Measurements from ENCODE around the gene PGAP1. TPM values are rescaled to one million over a fixed set of nuclear protein-coding genes. Genes with fewer than 3 reads are reported as not detected.

PGAP1 gene
- total RNA-seq, 2 donors from 2014 or later: 5.7 to 10.5 TPM

DNA sequence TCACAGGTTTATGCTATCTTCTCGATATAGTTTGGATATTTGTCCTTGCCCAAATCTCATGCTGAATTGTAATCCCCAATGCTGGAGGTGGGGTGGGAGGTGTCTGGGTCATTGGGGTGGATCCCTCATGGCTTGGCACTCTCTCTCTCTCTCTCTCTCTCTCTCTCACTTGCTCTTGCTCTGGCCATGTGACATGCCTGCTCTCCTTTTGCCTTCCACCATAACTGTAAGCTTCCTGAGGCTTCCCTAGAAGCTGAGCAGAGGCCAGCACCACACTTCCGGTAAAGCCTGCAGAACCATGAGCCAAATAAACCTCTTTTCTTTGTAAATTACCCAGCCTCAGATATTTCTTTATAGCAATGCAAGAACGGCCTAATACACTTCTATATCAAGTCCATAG, 41.3 kb upstream of the PGAP1 start:
- Histone ChIP-seq H3K9me3 (no peaks in the 10 kb centered on the region), H3K27me3 (no peaks in the 10 kb centered on the region), H3K36me3 (no peaks in the 10 kb centered on the region), H3K4me1 (no peaks in the 10 kb centered on the region), H3K4me3 (no peak overlapping the region), H3K27ac (no peak overlapping the region)
- no peak for DNase-seq (ENCODE audit: low spot score)
- TF ChIP-seq, protein P1, sequence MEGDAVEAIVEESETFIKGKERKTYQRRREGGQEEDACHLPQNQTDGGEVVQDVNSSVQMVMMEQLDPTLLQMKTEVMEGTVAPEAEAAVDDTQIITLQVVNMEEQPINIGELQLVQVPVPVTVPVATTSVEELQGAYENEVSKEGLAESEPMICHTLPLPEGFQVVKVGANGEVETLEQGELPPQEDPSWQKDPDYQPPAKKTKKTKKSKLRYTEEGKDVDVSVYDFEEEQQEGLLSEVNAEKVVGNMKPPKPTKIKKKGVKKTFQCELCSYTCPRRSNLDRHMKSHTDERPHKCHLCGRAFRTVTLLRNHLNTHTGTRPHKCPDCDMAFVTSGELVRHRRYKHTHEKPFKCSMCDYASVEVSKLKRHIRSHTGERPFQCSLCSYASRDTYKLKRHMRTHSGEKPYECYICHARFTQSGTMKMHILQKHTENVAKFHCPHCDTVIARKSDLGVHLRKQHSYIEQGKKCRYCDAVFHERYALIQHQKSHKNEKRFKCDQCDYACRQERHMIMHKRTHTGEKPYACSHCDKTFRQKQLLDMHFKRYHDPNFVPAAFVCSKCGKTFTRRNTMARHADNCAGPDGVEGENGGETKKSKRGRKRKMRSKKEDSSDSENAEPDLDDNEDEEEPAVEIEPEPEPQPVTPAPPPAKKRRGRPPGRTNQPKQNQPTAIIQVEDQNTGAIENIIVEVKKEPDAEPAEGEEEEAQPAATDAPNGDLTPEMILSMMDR (IDR thresholded peaks at IDR 0.05): no peak

- TF ChIP-seq, protein P1 (IDR thresholded peaks at IDR 0.05): no peak
- no peaks in the 10 kb centered on the region for H3K4me1 ChIP-seq
- DNase-seq (ENCODE audit: low spot score): no peak
- H3K27ac ChIP-seq: no peak overlapping the region
- no peaks in the 10 kb centered on the region for H3K9me3 ChIP-seq
- H3K27me3 ChIP-seq: no peaks in the 10 kb centered on the region
- peak overlapping the region; percentile 5 to 33 for H3K4me3 ChIP-seq
- H3K36me3 ChIP-seq: no peaks in the 10 kb centered on the region
Observed at GRCh38 chr2:196967116-196967515, 40.6 kb upstream of the PGAP1 start.

DNA sequence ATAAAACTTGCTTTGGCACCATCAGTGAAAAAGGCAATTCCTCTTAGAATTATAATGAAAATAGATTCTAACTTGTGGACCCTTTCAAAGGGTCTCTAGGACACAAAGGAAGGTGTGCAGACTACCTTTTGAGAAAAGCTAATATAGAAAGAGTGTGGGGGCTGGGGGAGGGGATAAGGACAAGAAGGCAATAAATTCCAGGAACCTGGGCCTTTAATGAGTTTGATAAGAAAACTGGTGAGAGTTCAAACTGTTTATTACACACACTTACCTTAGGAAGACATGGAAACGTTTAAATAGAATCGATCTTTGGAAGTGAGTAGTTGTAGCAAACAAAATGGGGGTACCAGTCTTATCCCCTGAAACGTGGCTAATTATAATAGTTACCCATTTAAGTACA, 39.6 kb upstream of the PGAP1 start:
- no peak for DNase-seq (ENCODE audit: low spot score)
- Histone ChIP-seq H3K27me3 (no peaks in the 10 kb centered on the region), H3K4me3 (no peak overlapping the region), H3K27ac (no peak overlapping the region), H3K4me1 (no peaks in the 10 kb centered on the region), H3K36me3 (no peaks in the 10 kb centered on the region), H3K9me3 (no peaks in the 10 kb centered on the region)
- TF ChIP-seq, protein P1 (IDR thresholded peaks at IDR 0.05): no peak

- no peak overlapping the region for H3K27ac ChIP-seq
- TF ChIP-seq, protein P1 (IDR thresholded peaks at IDR 0.05): no peak
- no peaks in the 10 kb centered on the region for H3K9me3 ChIP-seq
- no peaks in the 10 kb centered on the region for H3K36me3 ChIP-seq
- DNase-seq (ENCODE audit: low spot score): no peak
- no peaks in the 10 kb centered on the region for H3K4me1 ChIP-seq
- no peak overlapping the region for H3K4me3 ChIP-seq
- no peaks in the 10 kb centered on the region for H3K27me3 ChIP-seq
Observed at GRCh38 chr2:196965651-196966050, 39.1 kb upstream of the PGAP1 start.

DNA sequence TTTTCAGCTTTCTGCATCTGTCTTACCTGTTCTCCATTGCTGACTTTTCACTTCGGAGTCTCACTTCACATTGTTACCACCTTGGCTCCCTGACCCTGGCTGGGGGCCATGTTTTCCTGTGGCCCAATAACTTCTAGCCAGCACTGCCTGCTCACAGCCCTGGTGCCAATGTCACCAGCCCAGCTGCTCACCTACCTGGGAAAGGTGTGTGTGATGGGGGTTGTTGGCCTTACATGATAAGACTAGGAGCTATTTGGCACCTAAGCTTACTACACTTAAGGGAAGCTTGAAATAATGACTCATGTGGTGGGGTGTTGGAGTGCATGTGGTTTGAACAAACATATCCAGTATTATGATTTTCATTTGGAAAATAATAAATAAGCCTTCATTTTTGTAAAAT, 37.5 kb upstream of the PGAP1 start:
- Histone ChIP-seq H3K36me3 (no peaks in the 10 kb centered on the region), H3K4me3 (no peak overlapping the region), H3K4me1 (no peaks in the 10 kb centered on the region), H3K27ac (no peak overlapping the region), H3K9me3 (no peaks in the 10 kb centered on the region), H3K27me3 (no peaks in the 10 kb centered on the region)
- DNase-seq (ENCODE audit: low spot score): no peak
- TF ChIP-seq, protein P1 (IDR thresholded peaks at IDR 0.05): no peak

DNA sequence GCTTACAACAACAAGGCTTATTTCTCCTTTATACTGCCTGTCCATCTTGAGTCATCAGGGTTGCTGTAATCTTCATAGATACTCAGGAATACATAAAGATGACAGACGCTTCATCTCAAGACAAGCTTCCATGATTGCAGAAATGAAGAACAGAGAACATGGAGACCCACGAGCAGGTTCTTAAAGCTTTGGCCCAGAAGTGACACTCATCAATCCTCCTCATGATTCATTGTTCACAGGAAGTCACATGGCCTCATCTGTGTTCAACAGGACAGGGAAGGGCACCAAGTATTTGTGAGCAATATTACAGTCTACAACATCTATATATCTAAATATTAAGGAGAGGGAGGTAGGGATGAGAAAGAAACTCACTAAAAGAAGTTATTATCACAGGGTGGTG, 36.5 kb upstream of the PGAP1 start:
- no peaks in the 10 kb centered on the region for H3K9me3 ChIP-seq
- no peak for DNase-seq (ENCODE audit: low spot score)
- no peaks in the 10 kb centered on the region for H3K4me1 ChIP-seq
- no peak overlapping the region for H3K27ac ChIP-seq
- H3K4me3 ChIP-seq: no peak overlapping the region
- TF ChIP-seq, protein P1 (IDR thresholded peaks at IDR 0.05): no peak
- no peaks in the 10 kb centered on the region for H3K36me3 ChIP-seq
- H3K27me3 ChIP-seq: no peaks in the 10 kb centered on the region
